ENCODE results near the gene NPFFR2. TPM values are rescaled to one million over a fixed set of nuclear protein-coding genes. Genes with fewer than 3 reads are reported as not detected.

NPFFR2 gene
- total and polyA plus RNA-seq, 9 of the 15 experiments (the other 6 are each of a cell fraction or from before 2014, with no cell fraction given): 0.15 to 0.98 (median 0.48) TPM

GRCh38 chr4:72112514-72113156 is 80.8 kb downstream of the NPFFR2 start (continued):
- TF ChIP-seq MGA (IDR thresholded peaks at IDR 0.05) (peak; percentile 75), GTF2B (IDR thresholded peaks at IDR 0.05; ENCODE audit: extremely low read depth, insufficient read length) (no peak), HCFC1 (IDR thresholded peaks at IDR 0.05; ENCODE audit: low read depth, low read length) (no peak), PRMT5 (CRISPR knock-in tag; IDR thresholded peaks at IDR 0.05) (no peak), ATF3 (IDR thresholded peaks at IDR 0.05) (peak; percentile 99), ATF3 (CRISPR knock-in tag; conservative IDR thresholded peaks at IDR 0.05) (peak; percentile 90), XRCC3 (IDR thresholded peaks at IDR 0.05) (no peak), ZBTB33 (CRISPR knock-in tag; IDR thresholded peaks at IDR 0.05) (no peak)
